HEK293T (cell line): ENCODE results near the gene TUBB4B.

ENCODE experiments used
- ARNT ChIP-seq: fragments of 450-650 bp; IDR thresholded peaks from 2 replicates; pipeline ENCODE4 v1.6.1; 2017; ENCODE audit warnings: mild to moderate bottlenecking
- FOXK2 ChIP-seq: fragments of 450-650 bp; IDR thresholded peaks from 2 replicates; pipeline ENCODE4 v1.6.1; 2016; ENCODE audit warnings: mild to moderate bottlenecking
- FOXM1 ChIP-seq: fragments of 450-650 bp; IDR thresholded peaks from 2 replicates; pipeline ENCODE4 v1.6.1; 2017; ENCODE audit warnings: mild to moderate bottlenecking, borderline replicate concordance
- L3MBTL2 ChIP-seq: fragments of 450-650 bp; conservative IDR thresholded peaks from 2 replicates; pipeline ENCODE4 v1.6.1; 2016; ENCODE audit warnings: mild to moderate bottlenecking
- PKNOX1 ChIP-seq: fragments of 450-650 bp; IDR thresholded peaks from 2 replicates; pipeline ENCODE4 v1.6.1; 2016
- SP1 ChIP-seq: fragments of 450-650 bp; IDR thresholded peaks from 2 replicates; pipeline ENCODE4 v1.6.1; 2017
- SUZ12 ChIP-seq: fragments of 450-650 bp; IDR thresholded peaks from 2 replicates; pipeline ENCODE4 v1.6.1; 2016; ENCODE audit warnings: mild to moderate bottlenecking
- TARDBP ChIP-seq: fragments of 450-650 bp; IDR thresholded peaks from 2 replicates; pipeline ENCODE4 v1.6.1; 2016
- ZNF384 ChIP-seq: fragments of 450-650 bp; IDR thresholded peaks from 2 replicates; pipeline ENCODE4 v1.6.1; 2016

GRCh38 chr9:137275203-137275587, 34.1 kb downstream of the TUBB4B start:
- no peak for TF ChIP-seq FOXK2
- TF ChIP-seq L3MBTL2 = no peak
- no peak for TF ChIP-seq ZNF384
- TF ChIP-seq PKNOX1 = no peak
- TF ChIP-seq SP1 = no peak
- no peak for TF ChIP-seq ARNT
- no peak for TF ChIP-seq FOXM1
- TF ChIP-seq SUZ12 = no peak
- no peak for TF ChIP-seq TARDBP
